ENCODE results near the gene MORN4.

DNA sequence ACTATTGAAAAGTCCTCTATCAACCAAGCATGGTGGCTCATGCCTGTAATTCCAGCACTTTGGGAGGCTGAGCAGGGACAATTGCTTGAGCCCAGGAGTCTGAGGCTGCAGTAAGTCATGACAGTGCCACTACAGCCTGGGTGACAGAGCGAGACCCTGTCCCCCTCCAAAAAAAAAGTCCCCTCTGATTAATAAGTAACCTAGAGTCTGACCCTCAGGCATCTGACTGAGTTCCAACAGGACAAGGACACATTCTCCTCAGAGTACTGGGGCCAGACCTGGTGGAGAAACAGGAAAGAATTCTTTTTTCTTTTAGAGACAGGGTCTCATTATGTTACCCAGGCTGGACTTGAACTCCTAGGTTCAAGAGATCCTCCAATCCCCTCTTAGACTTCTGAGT, 10.0 kb downstream of the MORN4 start:
- TF ChIP-seq, protein P1, sequence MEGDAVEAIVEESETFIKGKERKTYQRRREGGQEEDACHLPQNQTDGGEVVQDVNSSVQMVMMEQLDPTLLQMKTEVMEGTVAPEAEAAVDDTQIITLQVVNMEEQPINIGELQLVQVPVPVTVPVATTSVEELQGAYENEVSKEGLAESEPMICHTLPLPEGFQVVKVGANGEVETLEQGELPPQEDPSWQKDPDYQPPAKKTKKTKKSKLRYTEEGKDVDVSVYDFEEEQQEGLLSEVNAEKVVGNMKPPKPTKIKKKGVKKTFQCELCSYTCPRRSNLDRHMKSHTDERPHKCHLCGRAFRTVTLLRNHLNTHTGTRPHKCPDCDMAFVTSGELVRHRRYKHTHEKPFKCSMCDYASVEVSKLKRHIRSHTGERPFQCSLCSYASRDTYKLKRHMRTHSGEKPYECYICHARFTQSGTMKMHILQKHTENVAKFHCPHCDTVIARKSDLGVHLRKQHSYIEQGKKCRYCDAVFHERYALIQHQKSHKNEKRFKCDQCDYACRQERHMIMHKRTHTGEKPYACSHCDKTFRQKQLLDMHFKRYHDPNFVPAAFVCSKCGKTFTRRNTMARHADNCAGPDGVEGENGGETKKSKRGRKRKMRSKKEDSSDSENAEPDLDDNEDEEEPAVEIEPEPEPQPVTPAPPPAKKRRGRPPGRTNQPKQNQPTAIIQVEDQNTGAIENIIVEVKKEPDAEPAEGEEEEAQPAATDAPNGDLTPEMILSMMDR (IDR thresholded peaks at IDR 0.05): no peak
- no peak for TF ChIP-seq MXI1 (IDR thresholded peaks at IDR 0.05; ENCODE audit: low read depth, low read length)
